Measurements from ENCODE around the gene FRMPD4.

DNA sequence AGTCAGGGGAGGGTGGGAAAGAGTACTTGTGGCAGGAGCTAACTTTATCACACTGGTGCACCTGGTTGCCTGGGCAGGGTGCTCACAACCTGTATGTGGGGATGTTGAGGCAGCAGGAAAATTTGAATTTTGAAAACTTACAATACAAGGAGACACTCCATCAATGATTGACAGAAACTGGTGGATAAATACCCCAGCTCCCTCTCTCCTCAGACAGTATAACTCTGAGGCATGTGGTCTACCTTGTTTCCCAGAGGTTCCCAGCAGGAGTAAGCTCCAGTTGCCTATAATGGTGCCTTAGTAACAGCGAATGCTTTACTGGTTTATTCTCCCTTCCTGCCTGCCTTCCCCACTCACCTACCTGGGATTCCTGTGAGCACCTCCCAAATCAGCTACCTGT lies 541.2 kb downstream of the FRMPD4 start:
- TF ChIP-seq CTCF (IDR thresholded peaks at IDR 0.05; ENCODE audit: extremely low read depth in 1 of 2, insufficient read depth in 1 of 2, low read depth in 1 of 2, low read length in 2 of 2) (no peak), POLR2A (IDR thresholded peaks at IDR 0.05; ENCODE audit: low read depth, low read length) (no peak), MYC (IDR thresholded peaks at IDR 0.05; ENCODE audit: low read depth, low read length) (no peak), JUN (IDR thresholded peaks at IDR 0.05; ENCODE audit: borderline replicate concordance, insufficient read depth, insufficient read length, low read depth) (no peak), EZH2 (IDR thresholded peaks at IDR 0.05; ENCODE audit: borderline replicate concordance, low read depth, low read length, severe bottlenecking) (no peak), FOS (IDR thresholded peaks at IDR 0.05; ENCODE audit: borderline replicate concordance, insufficient read depth, low read length) (no peak), POLR2AphosphoS5 (IDR thresholded peaks at IDR 0.05; ENCODE audit: insufficient read depth, low read depth, low read length) (no peak), GATA2 (IDR thresholded peaks at IDR 0.05; ENCODE audit: insufficient read depth, insufficient read length, low read depth, low read length) (no peak)
- TF ChIP-seq, protein P1, sequence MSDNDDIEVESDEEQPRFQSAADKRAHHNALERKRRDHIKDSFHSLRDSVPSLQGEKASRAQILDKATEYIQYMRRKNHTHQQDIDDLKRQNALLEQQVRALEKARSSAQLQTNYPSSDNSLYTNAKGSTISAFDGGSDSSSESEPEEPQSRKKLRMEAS (IDR thresholded peaks at IDR 0.05; ENCODE audit: insufficient read depth, insufficient read length) = no peak
